Cerebellar cortex (tissue), 1 donor: ENCODE results near the gene GATD1.

Experiments
- DNase-seq: peaks from one replicate; pipeline ENCODE4 v3.0.0-alpha.2; 2015; ENCODE audit warnings: low spot score

The GATD1 gene

DNA sequence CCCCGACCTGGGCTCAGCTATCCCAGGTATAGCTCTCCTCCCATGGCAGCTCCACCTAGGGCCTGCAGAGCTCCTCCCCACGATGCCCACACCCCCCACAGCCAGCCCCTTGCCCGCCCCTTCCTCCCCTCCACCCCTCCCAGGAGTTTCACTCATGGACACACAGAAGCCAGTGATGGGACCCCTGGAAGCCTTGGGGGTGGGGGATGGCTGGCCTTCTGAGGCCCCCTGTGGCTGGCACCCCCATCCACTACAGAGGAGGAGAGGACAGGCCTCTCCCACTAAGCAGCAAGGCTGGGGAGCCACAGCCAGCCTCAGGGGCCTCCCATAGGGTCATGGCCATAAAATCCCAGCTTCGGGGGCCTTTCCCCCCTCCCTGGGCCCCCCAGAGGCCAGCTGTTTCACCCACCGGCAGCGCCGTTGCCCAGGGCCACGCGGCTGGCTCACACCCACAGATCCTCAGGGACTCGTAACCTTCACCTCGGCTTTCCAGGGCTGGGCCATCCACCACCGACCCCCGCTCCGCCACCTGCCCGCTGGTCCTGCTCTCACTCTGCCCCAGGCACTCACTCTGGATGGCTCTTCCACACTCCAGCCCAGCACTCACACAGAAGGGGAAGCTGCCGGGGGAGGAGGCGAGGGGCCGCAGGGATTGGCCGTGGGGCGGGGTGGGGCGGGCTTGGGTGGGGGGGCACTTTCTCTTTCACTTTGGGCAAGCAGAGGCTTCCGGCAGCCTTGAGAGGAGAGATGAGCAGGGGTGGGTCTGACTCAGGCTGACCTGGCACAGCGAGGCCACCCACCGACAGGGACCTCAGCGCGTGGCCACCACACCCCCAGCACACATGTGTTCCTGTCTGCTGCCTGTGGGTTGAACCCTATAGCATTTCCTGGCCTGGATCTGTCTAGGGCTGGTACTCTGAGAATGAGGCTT, 18.6 kb upstream of the GATD1 start:
- peak; percentile 58 for DNase-seq

DNA sequence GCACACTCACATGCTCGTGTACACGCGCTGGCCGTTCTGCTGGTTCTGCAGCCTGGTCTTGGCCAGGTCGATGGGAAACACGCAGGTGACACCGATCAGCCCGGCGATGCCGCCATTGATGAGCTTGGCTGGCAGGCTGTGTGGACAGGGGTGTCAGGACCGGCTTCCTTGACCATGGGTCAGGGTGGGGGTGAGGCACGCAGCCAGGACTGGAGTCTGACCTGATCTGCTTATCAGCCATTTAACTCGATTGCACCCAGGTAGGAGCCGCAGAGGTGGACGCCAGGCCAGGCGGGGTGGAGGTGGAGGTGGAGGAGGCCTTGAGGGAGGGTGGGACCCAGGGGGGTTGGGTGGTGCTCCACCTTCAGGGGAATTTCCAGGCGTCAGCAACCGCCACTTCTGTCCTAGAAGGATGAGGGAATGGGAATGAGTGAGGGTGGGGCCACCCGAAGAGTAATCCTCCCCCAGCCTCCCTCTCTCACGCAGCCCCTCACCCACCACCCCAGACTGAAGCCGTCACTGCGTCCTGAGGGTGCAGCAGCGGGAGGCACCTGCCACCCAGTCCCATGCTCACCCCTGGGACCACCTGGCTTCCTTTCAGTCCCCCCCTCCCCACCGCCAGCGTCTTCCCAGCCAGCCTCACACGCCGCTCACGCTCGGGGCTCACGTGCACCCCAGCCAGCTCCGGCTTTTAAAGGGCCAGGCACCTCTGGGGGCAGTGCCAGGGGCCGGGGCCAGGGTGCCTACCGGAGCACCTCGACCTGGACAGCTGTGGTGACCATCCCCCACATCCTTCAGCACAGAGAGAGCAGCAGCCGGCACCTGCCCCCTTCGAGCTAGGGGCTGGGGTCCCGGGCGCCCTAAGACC, 17.7 kb upstream of the GATD1 start:
- DNase-seq, result peak; percentile 65

DNA sequence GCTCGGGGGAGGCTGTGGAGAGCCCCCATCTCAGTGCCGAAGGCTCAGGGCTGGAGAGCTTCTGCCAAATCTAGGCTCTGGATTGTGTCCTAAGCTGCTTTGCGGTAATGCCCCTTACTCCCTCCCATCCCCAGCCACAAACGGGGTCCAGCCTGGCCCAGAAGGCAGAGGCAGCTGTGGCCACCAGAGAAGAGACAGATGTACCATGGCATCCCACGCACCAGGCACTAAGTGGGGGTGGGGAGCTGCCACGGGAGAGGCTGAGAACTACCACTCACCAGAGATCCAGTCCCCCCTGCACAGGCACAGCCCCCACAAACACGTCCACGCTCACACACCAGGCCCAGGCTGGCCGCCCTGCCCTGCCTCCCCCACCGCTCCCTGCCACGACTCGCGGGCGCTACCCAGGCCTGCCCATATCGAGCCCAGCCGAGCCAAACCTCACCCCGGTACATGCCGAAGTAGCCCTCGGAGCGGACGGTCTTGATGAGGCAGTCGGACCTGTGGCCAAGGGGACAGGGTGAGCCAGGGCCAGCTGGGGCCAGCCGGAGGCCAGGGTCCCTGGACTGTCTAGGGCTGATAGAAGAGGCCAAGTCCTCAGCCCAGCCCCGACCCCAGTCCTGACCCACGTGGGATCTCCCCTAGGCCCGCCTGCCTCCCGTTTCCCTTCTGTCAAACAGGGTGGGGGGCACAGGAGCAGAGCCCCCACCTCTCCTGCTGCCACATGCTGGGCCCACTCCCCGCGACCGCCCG, 16.9 kb upstream of the GATD1 start:
- no peak for DNase-seq

DNA sequence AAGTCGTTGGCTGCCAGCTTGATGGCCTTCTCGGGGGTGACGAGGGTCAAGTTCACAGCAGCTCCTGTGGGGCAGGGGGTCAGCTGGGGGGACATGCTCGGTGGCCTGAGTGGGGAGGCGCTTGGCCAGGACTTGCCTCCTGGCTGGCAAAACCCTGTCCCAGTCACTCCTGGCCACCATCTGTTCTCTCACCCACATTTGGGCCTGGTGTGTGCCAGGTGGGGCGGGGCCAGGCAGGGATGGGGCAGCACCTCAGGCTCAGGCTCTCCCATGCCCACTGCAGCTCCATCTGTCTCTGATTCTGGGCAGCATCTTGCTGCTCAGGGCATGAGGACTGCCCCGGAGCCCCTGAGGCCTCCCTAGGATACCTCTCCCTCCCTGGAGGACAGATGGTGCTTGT, 16.3 kb upstream of the GATD1 start:
- peak; percentile 95 for DNase-seq

DNA sequence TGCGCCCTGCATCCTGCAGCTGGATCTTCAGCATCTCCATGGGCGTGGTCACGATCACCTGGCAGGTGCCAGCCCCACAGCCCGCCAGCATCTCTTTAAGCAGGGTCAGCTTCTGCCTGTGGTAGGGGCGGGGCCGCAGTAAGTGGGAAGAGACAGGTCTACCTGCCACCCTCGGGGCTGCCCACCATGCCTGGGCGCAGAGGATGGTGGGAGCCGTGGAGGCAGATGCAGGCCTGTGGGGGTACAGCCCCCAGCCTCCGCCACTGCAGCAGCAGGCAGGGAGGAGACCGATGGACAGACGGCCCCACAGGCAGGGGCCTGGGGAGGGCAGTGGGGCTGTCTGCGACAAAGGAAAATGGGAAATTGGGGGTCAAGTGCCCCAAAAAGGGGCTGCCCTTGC, 15.6 kb upstream of the GATD1 start:
- no peak for DNase-seq

DNA sequence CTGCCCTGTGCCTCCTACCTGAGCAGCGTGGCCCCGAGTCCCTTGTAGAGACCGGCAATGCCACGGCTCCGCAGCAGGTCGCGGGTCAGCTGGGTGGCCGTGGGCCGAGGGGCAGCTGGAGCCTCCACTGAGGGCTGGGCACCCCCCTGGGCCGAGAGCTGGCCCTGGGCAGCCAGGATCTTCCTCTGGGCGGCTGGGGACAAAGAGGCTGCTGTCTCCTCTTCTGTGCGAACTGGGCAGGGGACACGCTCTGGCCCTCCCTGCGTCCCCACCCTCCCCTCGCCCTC, 15.2 kb upstream of the GATD1 start:
- no peak for DNase-seq

DNA sequence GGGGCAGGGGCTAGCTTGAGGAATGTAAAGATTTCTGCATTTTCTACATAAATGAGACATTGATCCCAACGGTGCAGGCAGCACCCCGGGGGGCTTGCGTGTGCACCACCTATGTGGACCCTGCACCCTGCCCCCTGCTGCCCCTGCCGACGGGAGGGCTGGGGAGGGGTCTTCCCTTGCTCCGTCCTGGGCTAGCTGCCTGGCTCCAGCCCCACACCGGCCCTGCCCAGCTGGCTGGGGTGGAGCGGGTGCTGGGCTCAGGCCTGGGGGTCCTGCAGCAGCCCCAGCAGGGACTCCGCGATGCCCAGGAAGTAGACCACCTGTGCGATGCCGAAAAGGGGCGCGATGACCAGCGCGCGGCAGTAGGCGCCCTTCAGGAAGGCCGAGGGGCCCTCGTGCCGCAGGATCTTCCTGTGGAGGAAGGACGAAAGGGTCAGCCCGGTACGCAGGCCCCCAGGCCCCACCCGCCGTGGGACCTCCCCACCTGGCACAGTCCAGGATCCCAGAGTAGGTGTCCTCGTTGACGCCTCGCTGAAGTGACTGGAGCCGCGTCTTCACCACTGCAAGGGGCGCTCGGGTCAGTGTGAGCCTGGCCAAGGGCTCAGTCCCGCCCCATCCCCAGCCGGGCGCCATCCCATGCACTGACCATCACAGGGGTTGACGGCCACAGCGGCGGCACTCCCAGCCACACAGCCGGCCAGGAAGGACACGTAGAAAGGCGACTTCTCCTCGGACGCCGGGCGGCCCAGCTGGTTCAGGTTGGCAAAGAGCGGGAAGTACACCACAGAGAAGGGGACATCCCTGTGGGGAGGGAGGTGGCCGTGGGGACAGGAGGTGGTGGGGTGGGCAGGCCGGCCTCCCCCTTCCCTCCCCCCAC, 14.6 kb upstream of the GATD1 start:
- no peak for DNase-seq

DNA sequence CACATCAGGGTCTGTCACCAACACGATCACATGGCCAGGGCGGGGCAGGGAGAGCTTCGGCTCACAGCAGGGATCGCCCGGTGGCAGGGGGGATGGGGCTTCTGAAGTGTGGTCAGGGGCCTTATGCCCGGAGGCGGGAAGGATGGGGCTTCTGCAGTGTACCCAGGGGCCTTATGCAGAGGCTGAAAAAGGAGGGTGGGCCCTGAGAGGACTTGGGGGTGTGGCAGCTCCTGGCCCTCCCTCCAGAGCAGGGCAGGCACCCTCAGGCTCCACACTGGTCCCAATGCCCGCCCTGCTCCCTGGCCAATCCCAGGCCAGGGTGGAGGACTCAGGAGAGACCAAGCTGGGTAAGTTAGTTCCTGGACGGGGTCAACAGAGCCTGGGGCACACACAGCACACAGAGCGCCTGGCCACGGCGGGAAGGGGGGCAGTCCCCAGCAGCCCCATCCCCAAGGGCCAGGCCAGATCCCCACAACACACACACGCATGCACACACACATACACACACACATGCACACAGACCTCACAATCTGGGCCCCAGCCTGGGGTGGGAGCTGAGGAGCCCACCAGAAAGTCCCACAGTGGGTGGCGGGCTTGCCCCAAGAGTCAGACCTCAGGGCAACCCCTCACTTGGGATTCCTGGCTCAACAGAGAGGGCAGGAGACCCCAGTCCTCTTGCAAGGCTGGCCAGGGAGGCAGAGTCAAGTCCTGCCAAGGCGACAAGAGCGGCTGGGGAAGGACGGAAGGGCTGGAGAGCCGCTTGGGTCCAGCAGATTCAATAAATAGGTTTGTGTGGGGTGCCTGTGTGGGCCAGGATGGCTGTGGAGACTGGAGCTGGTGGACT, 13.7 kb upstream of the GATD1 start:
- DNase-seq, result peak; percentile 80

DNA sequence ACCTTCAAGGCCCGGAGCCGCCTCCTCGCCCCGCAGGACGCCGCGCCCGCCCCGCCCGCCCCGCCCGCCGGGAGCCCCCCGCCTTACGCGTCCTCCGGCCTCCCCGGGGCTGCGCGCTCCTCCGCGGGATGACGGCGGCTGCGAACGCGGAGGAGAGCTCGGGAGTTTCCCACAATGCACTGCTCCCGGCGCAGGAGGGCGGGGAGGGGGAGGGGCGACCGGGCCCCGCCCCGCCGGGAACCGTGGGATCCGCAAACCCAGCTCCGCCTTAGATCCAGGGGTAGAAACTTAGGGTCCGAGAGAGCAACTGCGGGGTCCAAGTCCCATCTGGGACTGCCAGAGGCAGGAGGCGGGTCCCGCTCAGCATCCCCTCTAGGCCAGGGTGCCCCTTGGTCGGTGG, 12.7 kb upstream of the GATD1 start, which contains the start of gene CEND1:
CEND1 (minus strand) TSS at position 148 of the 400 bp plus-strand sequence. CDS start 1,514 bp downstream, outside the sequence.
- DNase-seq, result peak; percentile 71

DNA sequence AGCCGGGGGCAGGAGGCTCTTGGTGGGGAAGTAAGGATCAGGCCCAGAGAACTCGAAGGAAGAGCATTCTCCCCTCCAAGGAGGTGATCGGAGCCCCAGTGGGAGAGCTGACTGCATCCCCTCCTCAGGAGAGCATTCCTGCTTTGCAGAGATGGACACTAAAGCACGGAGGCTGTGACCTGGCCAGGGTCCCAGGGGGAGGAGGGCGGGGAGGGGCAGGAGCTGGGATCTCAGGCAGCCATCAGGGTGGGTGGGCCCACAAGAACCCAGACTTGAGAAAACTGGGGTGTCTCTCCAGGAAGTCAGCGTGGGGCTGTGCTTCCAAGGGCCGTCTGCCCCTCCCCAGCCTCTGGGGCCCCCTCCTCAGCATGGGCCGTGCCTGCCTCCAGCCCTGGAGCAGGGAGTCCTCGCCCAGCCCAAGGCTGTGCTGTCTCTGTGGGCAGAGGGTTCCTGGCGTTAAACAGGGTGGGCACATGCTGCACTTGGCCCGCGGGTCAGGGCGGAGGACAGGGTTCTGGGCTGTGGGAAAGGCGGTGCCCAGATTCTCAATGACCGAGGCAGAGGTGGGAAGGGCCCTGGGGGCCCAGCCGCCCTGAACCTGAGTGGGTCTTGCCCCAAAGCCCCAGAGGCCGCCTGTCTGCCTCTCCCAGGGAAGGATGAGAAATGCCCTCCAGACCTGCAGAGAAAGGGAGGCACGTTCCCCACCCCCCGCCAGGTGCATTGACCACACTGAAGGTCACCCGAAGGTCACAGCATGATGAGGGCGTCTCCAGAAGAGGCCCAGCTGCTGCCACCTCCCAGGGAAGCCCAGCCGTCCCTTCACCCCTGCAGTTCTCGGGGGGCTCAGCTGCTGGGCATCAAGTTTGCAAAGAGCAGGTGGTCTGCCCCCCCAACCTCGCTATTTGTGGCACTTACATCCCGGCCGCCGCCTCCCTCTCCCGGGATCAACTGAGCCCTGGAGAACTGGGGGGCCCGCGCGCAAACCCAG, 12.0 kb upstream of the GATD1 start:
- DNase-seq, result no peak

DNA sequence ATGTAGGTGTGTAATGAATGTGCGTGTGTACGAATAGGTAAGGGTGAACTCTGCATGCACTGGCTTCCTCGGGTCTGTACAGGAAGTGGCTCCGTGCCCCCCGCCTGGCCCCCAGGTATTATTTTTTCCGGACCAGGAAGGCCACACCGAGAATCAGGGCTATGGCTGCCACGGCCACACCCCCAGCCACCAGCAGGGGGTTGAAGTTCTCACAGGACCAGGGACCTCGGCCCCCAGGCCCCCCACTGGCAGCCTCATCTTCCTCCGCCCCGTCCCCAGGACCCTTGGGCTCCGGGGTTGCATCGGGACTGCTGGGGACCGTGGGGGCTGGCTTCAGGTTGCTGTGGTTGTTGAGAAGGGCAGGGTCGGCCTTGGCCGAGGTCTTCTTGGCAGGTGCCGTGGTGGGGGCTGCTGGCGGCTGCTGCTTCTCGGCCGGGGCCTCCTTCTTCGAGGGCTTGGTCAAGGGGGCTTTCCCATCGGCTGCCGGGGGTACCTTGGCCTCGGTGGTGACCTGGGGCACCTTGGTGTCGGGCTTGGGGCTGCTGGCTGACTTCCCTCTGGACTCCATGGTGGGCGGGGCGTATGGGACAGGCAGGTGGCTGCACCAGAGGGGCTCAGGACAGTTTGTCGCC, 10.8 kb upstream of the GATD1 start:
- no peak for DNase-seq

DNA sequence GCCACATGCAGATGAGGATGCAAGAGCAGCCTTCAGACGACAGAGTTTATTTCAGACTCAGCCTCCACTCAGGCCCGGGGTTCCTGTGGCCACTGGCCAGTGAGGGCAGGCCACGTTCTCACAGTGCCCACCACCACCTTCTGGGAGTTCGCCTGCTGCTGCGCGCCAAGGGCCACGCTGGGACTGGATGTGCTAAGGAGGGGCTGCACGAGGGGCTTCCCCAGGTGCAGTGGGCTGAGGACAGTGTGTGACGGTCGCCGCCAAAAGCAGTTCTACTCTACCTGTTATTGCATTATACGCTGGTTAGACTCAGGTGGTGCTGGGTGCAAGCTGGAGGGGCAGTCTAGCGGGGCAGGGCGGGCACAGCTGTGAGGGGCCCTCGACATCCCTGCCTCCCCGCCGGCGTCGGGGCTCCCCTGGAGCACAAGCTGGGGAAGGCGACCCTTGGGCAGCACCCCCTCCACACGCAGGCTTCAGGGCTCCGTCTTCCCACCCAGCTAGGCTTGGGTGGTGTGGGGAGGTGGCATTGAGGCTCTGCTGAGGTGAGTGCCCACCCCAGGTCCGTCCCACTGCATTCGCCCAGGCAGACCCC, 9.9 kb upstream of the GATD1 start:
- DNase-seq, result no peak

DNA sequence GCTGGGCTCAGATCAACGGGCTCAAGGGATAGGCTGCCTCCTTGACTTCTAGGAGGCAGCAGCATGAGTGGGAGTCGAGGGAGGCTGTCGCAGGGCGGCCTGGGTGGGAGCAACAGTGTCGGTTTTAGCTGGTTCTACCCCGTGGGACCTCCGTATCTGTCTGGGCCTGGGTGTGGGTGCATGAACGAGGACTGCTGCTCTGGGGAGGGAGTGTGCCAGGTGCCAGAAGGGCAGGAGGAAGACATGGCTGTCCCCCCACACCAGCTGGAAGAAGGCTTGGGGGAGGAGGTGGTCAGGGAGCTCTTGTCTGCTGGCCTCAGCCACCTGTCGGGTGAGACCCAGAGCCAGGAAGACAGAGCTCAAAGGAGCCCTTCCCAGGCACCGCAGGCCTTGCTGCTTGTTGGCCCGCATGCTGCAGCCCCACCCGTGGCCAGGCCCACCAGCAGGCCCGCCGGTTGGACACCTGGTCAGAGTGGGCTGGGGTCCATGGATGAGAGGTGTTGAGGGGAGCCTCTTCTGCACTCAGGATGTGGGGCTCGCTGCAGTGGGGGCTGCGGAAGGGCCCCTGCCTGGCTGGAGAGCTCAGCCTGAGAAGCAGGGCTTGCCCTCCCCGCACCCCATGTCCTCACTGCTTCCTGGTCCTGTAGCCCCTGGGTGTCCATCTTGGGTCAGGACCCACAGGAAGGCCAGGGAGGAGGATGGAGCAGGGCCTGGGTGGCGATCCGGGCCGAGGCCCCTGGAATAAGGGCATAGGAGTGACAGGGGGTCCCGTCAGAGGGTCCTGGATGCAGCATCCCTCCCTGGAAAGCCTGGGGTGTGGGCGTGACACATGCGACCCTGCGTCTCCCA, 9.2 kb upstream of the GATD1 start:
- DNase-seq, result peak; percentile 65

DNA sequence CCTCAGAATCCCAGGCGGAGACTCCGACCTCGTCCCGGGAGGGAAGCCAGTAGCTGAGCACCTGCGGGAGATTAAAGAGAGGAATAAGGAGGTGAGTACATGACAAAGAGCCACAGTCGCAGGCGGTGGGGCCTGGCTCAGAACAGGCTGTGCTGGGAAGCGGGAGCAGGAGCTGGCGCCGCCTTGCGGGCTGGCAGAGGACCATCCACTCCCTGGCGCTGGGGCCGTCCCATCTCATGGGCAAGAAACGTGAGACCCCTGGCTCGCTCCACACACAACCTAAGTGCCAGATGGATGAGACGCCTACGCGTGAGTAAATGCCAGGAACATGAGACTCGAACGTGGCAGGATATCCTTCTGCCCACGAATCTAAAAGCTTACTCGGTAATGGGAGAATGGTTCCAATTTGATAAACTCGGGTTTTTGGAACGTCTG, 6.3 kb upstream of the GATD1 start:
- DNase-seq, result peak; percentile 96

DNA sequence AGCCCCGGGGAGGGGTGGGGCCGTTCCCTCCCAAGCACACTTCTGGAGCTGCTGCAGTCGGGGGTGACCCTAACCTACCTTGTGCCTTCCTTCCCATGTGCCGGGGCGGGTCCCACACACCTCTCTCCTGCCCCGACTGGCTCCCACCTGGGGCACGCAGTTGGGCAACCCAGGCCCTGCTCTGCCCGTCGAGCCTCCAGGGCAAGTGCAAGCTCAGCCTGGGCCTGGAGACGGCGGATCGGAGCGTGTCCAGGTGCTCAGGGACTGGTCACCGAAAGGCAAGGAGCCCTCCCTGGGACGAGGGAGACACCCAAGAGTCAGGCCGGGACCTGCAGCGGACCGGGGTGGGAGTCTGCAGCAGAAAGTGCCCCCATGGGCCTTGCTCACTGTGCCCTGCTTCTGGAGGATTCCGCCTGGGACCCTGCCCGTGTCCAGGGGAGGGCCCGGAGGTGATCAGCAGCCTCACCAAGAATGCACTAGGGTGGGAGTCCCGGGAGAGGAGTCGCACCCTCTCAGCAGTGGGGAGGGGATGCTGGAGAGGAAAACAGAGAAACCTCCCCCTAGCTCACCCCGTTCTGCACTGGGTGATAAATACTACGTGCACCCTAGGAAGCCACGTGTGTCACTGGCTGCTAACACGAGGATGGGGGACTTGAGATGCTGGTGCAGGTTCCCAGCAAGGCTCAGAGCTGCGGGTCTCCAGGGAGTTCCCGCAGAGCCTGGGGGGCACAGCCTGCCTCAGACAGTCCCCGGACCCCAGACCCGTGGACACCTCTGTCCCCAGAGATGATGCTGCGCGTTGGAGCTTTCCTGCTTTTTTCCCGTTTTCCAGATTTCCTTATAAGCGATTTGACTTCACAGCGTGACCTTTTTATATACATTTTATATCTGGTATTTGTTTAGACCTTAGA, 5.2 kb upstream of the GATD1 start:
- no peak for DNase-seq

DNA sequence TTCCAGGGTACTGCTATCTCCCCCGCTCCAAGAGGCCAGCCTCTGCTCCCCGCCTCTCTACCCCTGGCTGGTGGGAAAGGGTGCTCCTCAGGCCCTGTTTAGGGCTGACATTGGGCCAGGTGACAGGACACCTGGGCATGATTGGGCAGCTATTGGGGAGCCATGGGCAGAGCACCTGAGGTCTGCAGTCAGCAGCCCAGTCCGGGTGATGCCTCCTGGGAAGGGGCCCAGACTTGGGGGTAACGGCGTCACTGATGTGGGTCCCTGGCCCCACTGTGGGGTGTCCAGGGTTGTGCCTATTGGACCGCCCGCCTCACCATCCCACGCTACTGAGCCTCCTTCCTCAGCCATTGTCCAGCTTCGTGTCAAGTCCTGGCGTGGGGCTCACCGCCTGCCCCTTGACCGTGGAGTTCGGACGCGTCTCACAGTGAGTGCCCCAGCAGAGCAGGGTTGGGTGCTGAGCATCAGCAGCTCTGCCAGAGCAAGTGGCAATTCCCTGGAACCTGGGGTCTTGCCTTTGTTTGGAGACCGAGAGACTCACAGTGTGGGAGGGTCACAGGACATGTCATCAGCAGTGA, 2.8 kb upstream of the GATD1 start:
- no peak for DNase-seq
